Panc1 (cell line): Measurements from ENCODE around the gene FUBP3. TPM values are rescaled to one million over a fixed set of nuclear protein-coding genes. Genes with fewer than 3 reads are reported as not detected.

Source experiments
- ATAC-seq: fragments of 200-7000 bp; cut with Tn5 transposase; 2 replicates; pipeline ENCODE4 v1.9.1; 2020; ENCODE audit warnings: mild to moderate bottlenecking, moderate library complexity
- BruUV-seq: library from RNA; stranded (reverse); fragments of 400-500 nt; replicated peaks from 2 replicates; lab custom pipeline; 2021; lab: Mats Ljungman, UMichigan
- CTCF ChIA-PET: fragments of 300-600 bp; sonication (Branson Sonifier 250); formaldehyde crosslinking; loops from one replicate; lab custom pipeline; 2022; ENCODE audit warnings: antibody characterized with exemption; lab: Charles Lee
- POLR2A ChIA-PET: fragments of 300-600 bp; sonication (Branson Sonifier 250); formaldehyde crosslinking; loops from one replicate; lab custom pipeline; 2022; ENCODE audit warnings: antibody characterized with exemption; lab: Charles Lee
- DNase-seq: peaks from one replicate; pipeline ENCODE4 v3.0.0-alpha.2; 2010; ENCODE audit warnings: low read depth, low spot score
- H3K27ac ChIP-seq: 2 replicates; pipeline ENCODE4 v1.5.1; 2011; ENCODE audit warnings: mild to moderate bottlenecking, low read length, inconsistent platforms
- H3K27me3 ChIP-seq: fragments of 200-500 bp; sonication (Bioruptor generic); 2 replicates; pipeline ENCODE4 v1.6.0; 2014; ENCODE audit warnings: low read length, inconsistent platforms; ENCODE audit not compliant: control insufficient read depth, insufficient read depth
- H3K36me3 ChIP-seq: fragments of 200-500 bp; sonication (Bioruptor generic); 2 replicates; pipeline ENCODE4 v1.5.1; 2014; ENCODE audit warnings: inconsistent platforms, mild to moderate bottlenecking, low read length, moderate library complexity; ENCODE audit not compliant: control insufficient read depth, insufficient read depth
- H3K4me1 ChIP-seq: 2 replicates; pipeline ENCODE4 v1.5.1; 2011; ENCODE audit warnings: inconsistent platforms, mild to moderate bottlenecking, low read length, moderate library complexity; ENCODE audit not compliant: control insufficient read depth, insufficient read depth
- H3K4me3 ChIP-seq, 2 experiments: 2 replicates each; pipeline ENCODE4 v1.5.1; 2011 to 2012; ENCODE audit warnings: low read depth in 2 of 2, low read length in 2 of 2, mild to moderate bottlenecking in 2 of 2, inconsistent platforms in 1 of 2, moderate library complexity in 1 of 2
- H3K9me3 ChIP-seq: fragments of 200-500 bp; sonication (Bioruptor generic); 2 replicates; pipeline ENCODE4 v1.5.1; 2014; ENCODE audit warnings: low read depth, mild to moderate bottlenecking, inconsistent platforms, low read length, moderate library complexity; ENCODE audit not compliant: control insufficient read depth, insufficient read depth
- POLR2AphosphoS5 ChIP-seq: IDR thresholded peaks from 2 replicates; pipeline ENCODE4 v1.6.1; 2012; ENCODE audit warnings: mild to moderate bottlenecking, low read depth, low read length, moderate library complexity
- REST ChIP-seq, 2 experiments: IDR thresholded peaks; 2 replicates each; pipeline ENCODE4 v1.6.1; 2011 to 2012; ENCODE audit warnings: low read depth in 2 of 2, control low read depth in 1 of 2, low read length in 1 of 2, mild to moderate bottlenecking in 1 of 2, moderate library complexity in 1 of 2; ENCODE audit not compliant: insufficient read depth in 1 of 2
- SIN3A ChIP-seq: IDR thresholded peaks from 2 replicates; pipeline ENCODE4 v1.6.1; 2012; ENCODE audit warnings: low read depth, mild to moderate bottlenecking, low read length, moderate library complexity, borderline replicate concordance; ENCODE audit not compliant: insufficient read depth
- TCF7L2 ChIP-seq: IDR thresholded peaks from 2 replicates; pipeline ENCODE4 v1.6.1; 2011; ENCODE audit warnings: mild to moderate bottlenecking, low read depth, low read length, inconsistent platforms
- in situ Hi-C: cut with HindIII; loops from 2 replicates; pipeline ENCODE4 v1.10.0; 2016; ENCODE audit warnings: low sequenced_read_pairs, low pct_unique_long_range_greater_than_20kb
- intact Hi-C: fragments of 100-400 bp; cut with micrococcal nuclease; formaldehyde crosslinking; loops from one replicate; pipeline ENCODE4 v1.10.0; 2022; ENCODE audit not compliant: unreplicated experiment
- total RNA-seq: library from RNA; stranded (reverse); gene quantifications from one replicate; pipeline ENCODE4 v1.2.1, GENCODE V29; 2021; ENCODE audit not compliant: unreplicated experiment
- TF ChIP-seq, protein P1 (sequence below): fragments of 450-650 bp; IDR thresholded peaks from 2 replicates; pipeline ENCODE4 v1.5.1; 2017; ENCODE audit warnings: mild to moderate bottlenecking

The FUBP3 gene
- total RNA-seq, 1 experiment from 2014 or later: 46.6 TPM

- POLR2A ChIA-PET: no interaction called here
- in situ Hi-C loops (no loop called here), intact Hi-C loops (no loop called here)
- no peak for TF ChIP-seq TCF7L2
- no peak overlapping the region for H3K27ac ChIP-seq
- H3K36me3 ChIP-seq: no peaks in the 10 kb centered on the region
- H3K9me3 ChIP-seq: no peaks in the 10 kb centered on the region
- ATAC-seq: no peak
- no peak overlapping the region for H3K4me3 ChIP-seq
- H3K27me3 ChIP-seq: no peaks in the 10 kb centered on the region
- no peaks in the 10 kb centered on the region for H3K4me1 ChIP-seq
- no TSS peak for BruUV-seq
- CTCF ChIA-PET: no interaction called here
- DNase-seq: no peak
Measured at GRCh38 chr9:130670644-130671043, 91.3 kb downstream of the FUBP3 start.

- no TSS peak for BruUV-seq
- H3K36me3 ChIP-seq: no peaks in the 10 kb centered on the region
- H3K4me1 ChIP-seq: no peaks in the 10 kb centered on the region
- ATAC-seq: no peak
- POLR2A ChIA-PET: no interaction called here
- in situ Hi-C loops: no loop called here
- H3K9me3 ChIP-seq: no peaks in the 10 kb centered on the region
- intact Hi-C loops: no loop called here
- H3K4me3 ChIP-seq: no peak overlapping the region
- CTCF ChIA-PET: no interaction called here
- H3K27me3 ChIP-seq: no peaks in the 10 kb centered on the region
- no peak for DNase-seq
- no peak overlapping the region for H3K27ac ChIP-seq
- TF ChIP-seq SIN3A (no peak), POLR2AphosphoS5 (no peak), REST (IDR thresholded peaks at IDR 0.05; ENCODE audit: insufficient read depth in 1 of 2, low read depth in 2 of 2, low read length in 1 of 2) (no peak), TCF7L2 (no peak)
- TF ChIP-seq, protein P1, sequence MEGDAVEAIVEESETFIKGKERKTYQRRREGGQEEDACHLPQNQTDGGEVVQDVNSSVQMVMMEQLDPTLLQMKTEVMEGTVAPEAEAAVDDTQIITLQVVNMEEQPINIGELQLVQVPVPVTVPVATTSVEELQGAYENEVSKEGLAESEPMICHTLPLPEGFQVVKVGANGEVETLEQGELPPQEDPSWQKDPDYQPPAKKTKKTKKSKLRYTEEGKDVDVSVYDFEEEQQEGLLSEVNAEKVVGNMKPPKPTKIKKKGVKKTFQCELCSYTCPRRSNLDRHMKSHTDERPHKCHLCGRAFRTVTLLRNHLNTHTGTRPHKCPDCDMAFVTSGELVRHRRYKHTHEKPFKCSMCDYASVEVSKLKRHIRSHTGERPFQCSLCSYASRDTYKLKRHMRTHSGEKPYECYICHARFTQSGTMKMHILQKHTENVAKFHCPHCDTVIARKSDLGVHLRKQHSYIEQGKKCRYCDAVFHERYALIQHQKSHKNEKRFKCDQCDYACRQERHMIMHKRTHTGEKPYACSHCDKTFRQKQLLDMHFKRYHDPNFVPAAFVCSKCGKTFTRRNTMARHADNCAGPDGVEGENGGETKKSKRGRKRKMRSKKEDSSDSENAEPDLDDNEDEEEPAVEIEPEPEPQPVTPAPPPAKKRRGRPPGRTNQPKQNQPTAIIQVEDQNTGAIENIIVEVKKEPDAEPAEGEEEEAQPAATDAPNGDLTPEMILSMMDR: no peak
Measured at GRCh38 chr9:130672466-130672865, 93.1 kb downstream of the FUBP3 start.

- TF ChIP-seq POLR2AphosphoS5 (no peak), REST (IDR thresholded peaks at IDR 0.05; ENCODE audit: insufficient read depth in 1 of 2, low read depth in 2 of 2, low read length in 1 of 2) (no peak), TCF7L2 (no peak)
- H3K9me3 ChIP-seq: no peaks in the 10 kb centered on the region
- BruUV-seq: no TSS peak
- in situ Hi-C loops (no loop called here), intact Hi-C loops (no loop called here)
- ChIA-PET CTCF (no interaction called here), POLR2A (no interaction called here)
- no peaks in the 10 kb centered on the region for H3K4me1 ChIP-seq
- H3K36me3 ChIP-seq: no peaks in the 10 kb centered on the region
- H3K27ac ChIP-seq: no peak overlapping the region
- no peaks in the 10 kb centered on the region for H3K27me3 ChIP-seq
- no peak overlapping the region for H3K4me3 ChIP-seq
- no peak for ATAC-seq
- no peak for DNase-seq
Measured at GRCh38 chr9:130672933-130673615, 93.7 kb downstream of the FUBP3 start.
